Breast epithelium (tissue), 3 donors: ENCODE measurements around the gene CORO2B.

Experiments used
- CTCF ChIP-seq, 3 donors: fragments of 450-650 bp; IDR thresholded peaks; one replicate each; pipeline ENCODE4 v1.5.1; 2016 to 2017; ENCODE audit warnings: antibody characterized with exemption in 3 of 3, mild to moderate bottlenecking in 3 of 3, moderate library complexity in 3 of 3
- POLR2A ChIP-seq: fragments of 450-650 bp; IDR thresholded peaks from one replicate; pipeline ENCODE4 v1.6.1; 2016; ENCODE audit warnings: antibody characterized with exemption, mild to moderate bottlenecking, moderate library complexity

- TF ChIP-seq CTCF (IDR thresholded peaks at IDR 0.05) = no peak
- no peak for TF ChIP-seq POLR2A
These were observed 47.2 kb upstream of the CORO2B start for GRCh38 chr15:68531387-68532179.
